Neural cell (in vitro differentiated cells): ENCODE measurements around the gene PSD2.

Experiments used
- EP300 ChIP-seq: fragments of 450-650 bp; conservative IDR thresholded peaks from 2 replicates; pipeline ENCODE4 v1.6.1; 2014; ENCODE audit warnings: antibody characterized with exemption, mild to moderate bottlenecking, moderate library complexity; ENCODE audit not compliant: poor library complexity, severe bottlenecking
- EZH2 ChIP-seq: fragments of 200-600, 300-800 bp; shearing (Covaris generic), sonication (generic); IDR thresholded peaks from 2 replicates; pipeline ENCODE4 v1.6.1; 2014; ENCODE audit warnings: antibody characterized with exemption, low read length, borderline replicate concordance, mild to moderate bottlenecking; ENCODE audit not compliant: insufficient read depth, poor library complexity, severe bottlenecking
- SMC3 ChIP-seq: fragments of 450-650 bp; conservative IDR thresholded peaks from 2 replicates; pipeline ENCODE4 v1.6.1; 2014; ENCODE audit warnings: antibody characterized with exemption, mild to moderate bottlenecking, moderate library complexity; ENCODE audit not compliant: poor library complexity
- TF ChIP-seq, protein P1 (sequence below): fragments of 450-650 bp; IDR thresholded peaks from 2 replicates; pipeline ENCODE4 v1.5.1; 2014; ENCODE audit warnings: antibody characterized with exemption, mild to moderate bottlenecking, moderate library complexity; ENCODE audit not compliant: poor library complexity, severe bottlenecking
- TF ChIP-seq, protein P2 (sequence below): IDR thresholded peaks from 2 replicates; pipeline ENCODE4 v1.6.1; 2012; ENCODE audit warnings: borderline replicate concordance

DNA sequence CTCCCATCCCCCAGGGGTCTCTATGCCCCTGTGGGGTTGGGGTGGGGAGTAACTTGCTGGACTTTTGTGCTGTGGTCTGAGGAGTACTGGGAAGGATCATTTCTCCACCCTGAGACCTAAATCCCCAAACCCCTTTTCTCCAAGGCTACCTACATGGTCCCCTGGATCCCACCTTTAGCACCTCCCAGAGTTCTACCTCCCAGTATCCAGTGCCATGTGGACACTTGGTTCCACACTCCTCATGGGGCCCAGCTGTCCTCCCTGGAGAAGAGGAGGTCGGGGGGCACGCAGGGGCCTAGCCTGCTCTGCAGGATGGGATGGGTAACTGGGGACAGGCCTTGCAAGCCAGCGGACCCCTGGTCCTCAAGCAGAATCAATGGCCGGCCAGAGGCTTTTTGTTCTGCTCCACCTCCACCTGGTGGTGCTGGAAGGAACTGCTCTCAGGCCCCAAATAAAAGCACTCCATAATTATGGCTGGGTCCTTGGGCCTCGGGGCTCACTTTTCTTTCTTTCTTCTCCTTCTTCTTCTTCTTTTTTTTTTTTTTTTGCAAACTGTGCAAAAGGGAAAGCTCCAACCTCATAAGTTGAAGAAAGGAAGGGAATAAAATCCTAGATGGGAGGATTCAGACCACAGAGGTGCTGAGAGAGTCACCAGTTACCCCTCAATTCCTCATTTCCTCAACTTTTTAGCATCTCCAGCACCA lies 68.4 kb downstream of the PSD2 start:
- TF ChIP-seq, protein P1, sequence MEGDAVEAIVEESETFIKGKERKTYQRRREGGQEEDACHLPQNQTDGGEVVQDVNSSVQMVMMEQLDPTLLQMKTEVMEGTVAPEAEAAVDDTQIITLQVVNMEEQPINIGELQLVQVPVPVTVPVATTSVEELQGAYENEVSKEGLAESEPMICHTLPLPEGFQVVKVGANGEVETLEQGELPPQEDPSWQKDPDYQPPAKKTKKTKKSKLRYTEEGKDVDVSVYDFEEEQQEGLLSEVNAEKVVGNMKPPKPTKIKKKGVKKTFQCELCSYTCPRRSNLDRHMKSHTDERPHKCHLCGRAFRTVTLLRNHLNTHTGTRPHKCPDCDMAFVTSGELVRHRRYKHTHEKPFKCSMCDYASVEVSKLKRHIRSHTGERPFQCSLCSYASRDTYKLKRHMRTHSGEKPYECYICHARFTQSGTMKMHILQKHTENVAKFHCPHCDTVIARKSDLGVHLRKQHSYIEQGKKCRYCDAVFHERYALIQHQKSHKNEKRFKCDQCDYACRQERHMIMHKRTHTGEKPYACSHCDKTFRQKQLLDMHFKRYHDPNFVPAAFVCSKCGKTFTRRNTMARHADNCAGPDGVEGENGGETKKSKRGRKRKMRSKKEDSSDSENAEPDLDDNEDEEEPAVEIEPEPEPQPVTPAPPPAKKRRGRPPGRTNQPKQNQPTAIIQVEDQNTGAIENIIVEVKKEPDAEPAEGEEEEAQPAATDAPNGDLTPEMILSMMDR: peak; percentile 69
- TF ChIP-seq EP300 (no peak), EZH2 (no peak), SMC3 (peak; percentile 65)
- TF ChIP-seq, protein P2, sequence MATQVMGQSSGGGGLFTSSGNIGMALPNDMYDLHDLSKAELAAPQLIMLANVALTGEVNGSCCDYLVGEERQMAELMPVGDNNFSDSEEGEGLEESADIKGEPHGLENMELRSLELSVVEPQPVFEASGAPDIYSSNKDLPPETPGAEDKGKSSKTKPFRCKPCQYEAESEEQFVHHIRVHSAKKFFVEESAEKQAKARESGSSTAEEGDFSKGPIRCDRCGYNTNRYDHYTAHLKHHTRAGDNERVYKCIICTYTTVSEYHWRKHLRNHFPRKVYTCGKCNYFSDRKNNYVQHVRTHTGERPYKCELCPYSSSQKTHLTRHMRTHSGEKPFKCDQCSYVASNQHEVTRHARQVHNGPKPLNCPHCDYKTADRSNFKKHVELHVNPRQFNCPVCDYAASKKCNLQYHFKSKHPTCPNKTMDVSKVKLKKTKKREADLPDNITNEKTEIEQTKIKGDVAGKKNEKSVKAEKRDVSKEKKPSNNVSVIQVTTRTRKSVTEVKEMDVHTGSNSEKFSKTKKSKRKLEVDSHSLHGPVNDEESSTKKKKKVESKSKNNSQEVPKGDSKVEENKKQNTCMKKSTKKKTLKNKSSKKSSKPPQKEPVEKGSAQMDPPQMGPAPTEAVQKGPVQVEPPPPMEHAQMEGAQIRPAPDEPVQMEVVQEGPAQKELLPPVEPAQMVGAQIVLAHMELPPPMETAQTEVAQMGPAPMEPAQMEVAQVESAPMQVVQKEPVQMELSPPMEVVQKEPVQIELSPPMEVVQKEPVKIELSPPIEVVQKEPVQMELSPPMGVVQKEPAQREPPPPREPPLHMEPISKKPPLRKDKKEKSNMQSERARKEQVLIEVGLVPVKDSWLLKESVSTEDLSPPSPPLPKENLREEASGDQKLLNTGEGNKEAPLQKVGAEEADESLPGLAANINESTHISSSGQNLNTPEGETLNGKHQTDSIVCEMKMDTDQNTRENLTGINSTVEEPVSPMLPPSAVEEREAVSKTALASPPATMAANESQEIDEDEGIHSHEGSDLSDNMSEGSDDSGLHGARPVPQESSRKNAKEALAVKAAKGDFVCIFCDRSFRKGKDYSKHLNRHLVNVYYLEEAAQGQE: no peak
